HG02763 (cell line): ENCODE measurements around the gene HBD.
"Not testable (repeated sequence)": the region's sequence is repeated elsewhere in the genome, so short reads cannot be mapped to it uniquely, and the experiment has no call there.

Experiments used
- ATAC-seq: cut with Tn5 transposase; IDR thresholded peaks from one replicate; pipeline ENCODE4 v1.9.1; 2021; ENCODE audit warnings: mild to moderate bottlenecking, moderate library complexity; ENCODE audit not compliant: unreplicated experiment

HBD gene

GRCh38 chr11:5234381-5234834 is at the start of gene HBD:
Gene HBD, minus strand, starts transcription at chr11:5234483. Its CDS starts 50 bp downstream, at chr11:5234433.
- ATAC-seq, result peak; percentile 72

GRCh38 chr11:5283882-5284281 is 49.6 kb upstream of the HBD start:
- no peak for ATAC-seq

- ATAC-seq, result no peak
Observed at GRCh38 chr11:5283086-5283485, 48.8 kb upstream of the HBD start.

- ATAC-seq, result no peak
Observed at GRCh38 chr11:5282628-5283027, 48.3 kb upstream of the HBD start.

- ATAC-seq, result no peak
Observed at GRCh38 chr11:5281596-5281995, 47.3 kb upstream of the HBD start.

GRCh38 chr11:5280582-5281102 is 46.4 kb upstream of the HBD start:
- ATAC-seq, result peak; percentile 92

GRCh38 chr11:5279471-5280090 is 45.3 kb upstream of the HBD start:
- no peak for ATAC-seq

GRCh38 chr11:5277807-5278382 is 43.6 kb upstream of the HBD start:
- ATAC-seq, result peak; percentile 43

GRCh38 chr11:5276697-5277096 is 42.4 kb upstream of the HBD start:
- no peak for ATAC-seq

GRCh38 chr11:5275369-5276110 is 41.3 kb upstream of the HBD start:
- ATAC-seq, result no peak

GRCh38 chr11:5274395-5274794 is 40.1 kb upstream of the HBD start:
- ATAC-seq, result no peak

GRCh38 chr11:5272395-5273017 is 38.2 kb upstream of the HBD start:
- no peak for ATAC-seq

- ATAC-seq, result no peak
Observed at GRCh38 chr11:5269715-5270147, 35.4 kb upstream of the HBD start, which contains the start of gene HBE1. Gene HBE1, minus strand, starts transcription at chr11:5269945. Its CDS starts 55 bp downstream, at chr11:5269890.

- no peak for ATAC-seq
Observed at GRCh38 chr11:5267033-5267563, 32.8 kb upstream of the HBD start.

- ATAC-seq, result no peak
Observed at GRCh38 chr11:5266609-5267008, 32.3 kb upstream of the HBD start.

- ATAC-seq, result no peak
Observed at GRCh38 chr11:5265832-5266231, 31.5 kb upstream of the HBD start.

GRCh38 chr11:5258543-5259262 is 24.4 kb upstream of the HBD start:
- ATAC-seq, result no peak

- no peak for ATAC-seq
Observed at GRCh38 chr11:5257296-5257695, 23.0 kb upstream of the HBD start.

- not testable (repeated sequence) for ATAC-seq
Observed at GRCh38 chr11:5254646-5255413, 20.5 kb upstream of the HBD start, which contains the start of gene HBG2. Gene HBG2, minus strand, starts transcription at chr11:5254781. Its CDS starts 53 bp downstream, at chr11:5254728.
